NCI-H510A treated with DMSO at 0.1 percent for 48 hours (cell line): Measurements from ENCODE around the gene DDIT4.
"Not testable (repeated sequence)": the region's sequence is repeated elsewhere in the genome, so short reads cannot be mapped to it uniquely, and the experiment has no call there.

Source experiments
- DNase-seq: peaks from one replicate; lab custom pipeline; 2025; lab: John Stamatoyannopoulos, UW

DDIT4 gene

GRCh38 chr10:72295330-72295910 is 21.7 kb downstream of the DDIT4 start:
- DNase-seq: no peak

- not testable (repeated sequence) for DNase-seq
These were observed 23.1 kb downstream of the DDIT4 start for GRCh38 chr10:72296829-72297280.

DNA sequence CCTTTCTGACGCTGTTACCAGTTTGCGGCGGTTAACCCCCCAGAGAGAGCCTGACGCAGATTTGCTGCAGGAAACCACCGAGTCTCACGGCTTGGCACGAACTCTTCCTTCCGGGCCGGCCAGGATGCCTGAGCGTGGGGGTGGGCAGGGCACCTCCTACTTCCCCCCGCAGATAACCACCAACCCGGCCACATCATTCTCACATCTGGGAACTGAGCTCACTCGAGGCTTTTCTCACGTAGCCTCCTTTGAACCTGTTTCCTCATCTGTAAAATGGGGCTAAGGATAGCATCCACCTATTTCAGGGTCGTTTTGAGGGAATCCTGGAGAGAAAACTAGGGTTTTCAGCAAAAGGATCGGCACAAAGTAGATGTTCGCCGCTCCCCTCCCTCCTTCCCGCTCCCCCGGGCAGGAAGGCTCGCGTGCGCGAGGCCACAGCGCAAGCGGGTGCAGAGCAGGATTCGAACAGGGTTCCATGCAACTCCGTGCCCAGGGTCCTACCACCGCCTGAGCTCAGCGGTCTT is 23.6 kb downstream of the DDIT4 start:
- DNase-seq: no peak

- peak; percentile 80 for DNase-seq
These were observed 24.3 kb downstream of the DDIT4 start for GRCh38 chr10:72297805-72298591.

DNA sequence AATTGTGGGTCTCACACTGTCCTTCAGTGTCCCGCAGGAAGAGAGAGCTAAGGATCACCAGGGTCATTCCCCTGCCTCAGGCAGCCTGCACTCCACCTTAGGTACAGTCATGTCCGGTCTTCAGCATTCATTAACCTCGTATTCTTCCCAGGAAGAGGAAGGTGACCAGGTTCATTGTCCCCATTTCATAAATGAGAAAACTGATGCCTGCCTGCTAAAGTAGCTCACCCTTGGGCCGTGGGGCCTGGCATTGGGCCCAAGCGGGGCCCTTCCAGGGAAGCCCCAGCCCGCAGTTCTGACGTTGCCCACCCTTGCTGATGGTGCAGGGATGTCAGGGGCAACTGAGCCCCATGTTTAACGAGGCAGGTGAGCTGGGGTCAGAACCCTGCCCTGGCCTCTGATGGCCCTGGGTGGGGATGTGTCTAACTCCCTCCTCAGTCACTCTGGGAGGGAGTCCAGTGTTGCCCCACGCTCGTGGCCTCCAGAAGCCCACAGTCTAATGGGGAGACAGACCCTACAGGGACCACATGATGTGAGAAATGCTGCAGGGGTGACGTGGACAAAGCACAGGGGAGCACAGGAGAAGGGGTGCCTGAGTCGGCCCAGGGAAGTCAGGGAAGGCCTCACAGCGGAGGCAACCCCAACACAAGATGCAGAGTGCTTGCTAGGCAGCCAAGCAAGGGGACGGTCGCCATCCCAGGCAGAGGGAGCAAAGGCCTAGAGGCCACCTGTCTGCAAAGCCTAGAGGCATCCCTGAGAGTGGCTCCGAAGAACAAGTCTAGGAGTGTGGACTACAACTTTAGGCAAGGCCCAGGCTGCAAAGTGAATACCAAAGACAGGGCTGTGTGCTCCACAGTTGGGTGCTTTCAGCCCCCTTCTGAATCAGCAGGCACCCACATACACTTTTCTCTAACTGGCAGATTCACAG is 25.1 kb downstream of the DDIT4 start:
- no peak for DNase-seq

- DNase-seq: no peak
These were observed 29.9 kb downstream of the DDIT4 start for GRCh38 chr10:72303424-72304128.

- no peak for DNase-seq
These were observed 32.6 kb downstream of the DDIT4 start for GRCh38 chr10:72306215-72306760.

DNA sequence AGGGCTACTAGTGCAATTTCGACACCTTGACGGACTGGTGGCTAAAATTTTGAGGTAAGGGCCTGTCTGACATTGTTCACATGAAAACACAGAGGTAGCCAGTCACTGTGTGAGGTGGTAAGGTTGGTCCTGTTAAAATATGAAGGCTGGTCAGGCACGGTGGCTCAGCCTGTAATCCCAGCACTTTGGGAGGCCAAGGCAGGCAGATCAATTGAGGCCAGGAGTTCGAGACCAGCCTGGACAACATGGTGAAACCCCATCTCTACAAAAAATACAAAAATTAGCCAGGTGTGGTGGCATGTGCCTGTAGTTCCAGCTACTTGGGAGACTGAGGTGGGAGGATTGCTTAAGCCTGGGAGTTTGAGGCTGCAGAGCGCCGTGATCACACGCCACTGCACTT is 34.0 kb downstream of the DDIT4 start:
- not testable (repeated sequence) for DNase-seq

DNA sequence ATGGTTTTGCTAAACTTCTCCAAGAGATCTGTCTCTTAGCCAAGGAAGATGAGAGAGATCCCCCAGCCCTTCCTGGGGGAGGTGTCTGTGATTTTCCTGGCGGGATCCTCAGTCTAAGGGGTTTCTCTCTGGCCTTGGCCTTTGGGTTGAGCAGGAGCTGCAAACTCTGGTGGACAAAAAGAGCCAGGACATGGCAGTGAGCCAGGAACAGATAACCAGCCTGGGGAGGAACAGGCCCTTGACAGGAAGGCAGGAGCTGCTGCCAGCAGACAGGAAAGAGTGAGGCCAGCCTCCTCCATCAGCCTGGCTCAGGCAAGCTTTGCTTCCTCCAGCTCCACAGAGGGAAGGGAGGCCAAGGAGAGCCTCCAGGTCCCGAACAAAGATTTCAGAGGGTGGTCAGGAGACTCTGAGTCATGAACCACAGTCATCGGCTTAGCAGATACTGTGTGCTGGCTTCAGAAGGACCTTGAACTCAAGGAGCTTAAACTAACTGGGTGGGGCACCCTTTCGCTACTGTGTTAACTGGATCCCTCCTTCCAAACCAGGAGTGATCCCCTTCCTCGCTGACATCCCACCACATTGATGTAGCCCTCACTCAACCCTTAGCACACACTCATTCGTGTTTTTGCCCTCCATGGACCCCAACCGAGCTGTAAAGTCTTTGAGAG is 34.7 kb downstream of the DDIT4 start:
- DNase-seq: peak; percentile 28

GRCh38 chr10:72309290-72310240 is 35.8 kb downstream of the DDIT4 start:
- DNase-seq: no peak

GRCh38 chr10:72310241-72310633 is 36.5 kb downstream of the DDIT4 start:
- DNase-seq: peak; percentile 54

DNA sequence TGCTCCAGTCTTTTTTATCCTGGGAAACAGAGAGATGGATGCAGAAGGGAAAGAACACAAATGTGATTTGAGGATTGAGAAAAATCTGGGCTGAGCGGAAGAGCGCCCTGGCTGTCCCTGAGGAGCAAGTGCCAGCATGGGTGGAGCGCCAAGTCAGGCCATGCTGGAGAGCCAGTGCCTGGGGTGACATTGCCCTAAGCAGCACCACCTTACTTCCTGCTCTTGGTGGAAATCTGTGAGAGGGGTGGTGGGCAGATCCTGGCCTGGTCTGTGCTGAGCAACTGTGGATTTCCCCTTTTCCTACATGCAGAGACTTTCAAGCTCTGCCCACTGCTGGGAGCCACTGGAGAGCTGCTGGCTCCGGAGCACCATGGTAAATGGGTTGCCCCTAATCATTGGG is 36.9 kb downstream of the DDIT4 start:
- no peak for DNase-seq

DNA sequence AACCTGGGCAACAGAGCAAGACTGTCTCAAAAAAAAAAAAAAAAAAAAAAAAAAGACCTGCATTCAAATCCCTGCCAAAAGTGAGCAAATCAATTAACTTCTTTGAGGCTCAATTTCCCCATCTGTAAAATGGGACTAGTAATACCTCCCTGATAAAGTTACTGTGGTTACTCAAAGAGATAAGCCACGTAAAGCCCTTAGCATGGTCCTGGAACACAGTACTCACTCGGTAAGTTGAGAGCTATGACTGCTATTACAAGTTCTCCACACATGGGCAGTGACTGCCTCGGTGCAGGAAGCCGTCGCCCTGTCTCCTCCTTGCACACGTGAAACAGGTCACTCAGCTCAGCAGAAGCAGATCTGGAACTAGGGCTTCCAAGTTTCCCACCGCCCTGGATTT is 37.9 kb downstream of the DDIT4 start:
- no peak for DNase-seq

DNA sequence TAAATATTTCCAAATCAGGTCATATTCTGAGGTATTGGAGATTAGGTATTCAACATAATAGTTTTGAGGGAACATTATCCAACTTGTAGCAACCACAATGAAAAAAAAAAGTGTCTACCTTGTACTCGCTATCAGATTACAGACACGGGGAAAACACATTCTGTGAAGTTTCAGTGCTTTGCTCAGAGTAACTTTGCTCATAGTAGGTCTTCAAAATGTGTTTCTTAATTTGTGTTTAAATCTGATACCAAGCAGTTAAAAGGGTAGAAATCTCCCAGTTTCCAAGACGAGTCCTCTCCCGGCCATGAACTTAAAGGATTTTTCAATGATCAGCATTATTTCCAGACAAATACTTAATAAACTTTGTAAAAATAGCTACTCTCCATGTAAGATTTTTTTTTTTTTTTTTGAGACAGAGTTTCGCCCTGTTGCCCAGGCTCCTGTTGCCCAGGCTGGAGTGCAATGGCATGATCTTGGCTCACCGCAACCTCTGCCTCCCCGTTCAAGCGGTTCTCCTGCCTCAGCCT is 39.2 kb downstream of the DDIT4 start:
- no peak for DNase-seq

GRCh38 chr10:72314263-72314662 is 40.5 kb downstream of the DDIT4 start:
- DNase-seq: no peak

- DNase-seq: no peak
These were observed 41.3 kb downstream of the DDIT4 start for GRCh38 chr10:72315054-72315453.

GRCh38 chr10:72315611-72316385 is 42.1 kb downstream of the DDIT4 start:
- DNase-seq: no peak

- DNase-seq: no peak
These were observed 42.6 kb downstream of the DDIT4 start for GRCh38 chr10:72316386-72316700.
